Measurements from ENCODE around the gene LOXHD1.

LOXHD1 gene

DNA sequence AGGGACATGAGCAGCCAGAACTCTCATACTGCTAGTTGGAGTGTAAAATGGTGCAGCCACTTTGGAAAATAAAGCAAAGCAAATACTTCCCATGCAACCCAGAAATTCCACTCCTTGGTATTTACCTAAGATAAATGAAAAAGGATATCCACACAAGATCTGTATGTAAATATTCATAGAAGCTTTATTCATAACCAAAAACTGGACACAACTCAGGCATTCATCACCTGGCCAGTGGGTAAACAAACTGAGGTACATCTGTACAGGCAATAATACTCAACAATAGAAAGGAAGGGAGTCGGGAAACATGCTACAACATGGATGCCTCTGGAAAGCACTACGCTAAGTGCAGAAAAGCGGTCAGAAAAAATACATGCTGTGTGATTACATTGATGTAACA, 2.5 kb upstream of the LOXHD1 start:
- no peak overlapping the region for H3K4me3 ChIP-seq (ENCODE audit: control insufficient read depth, low read depth, low read length)
- DNase-seq (ENCODE audit: low read depth): no peak
- TF ChIP-seq, protein P1, sequence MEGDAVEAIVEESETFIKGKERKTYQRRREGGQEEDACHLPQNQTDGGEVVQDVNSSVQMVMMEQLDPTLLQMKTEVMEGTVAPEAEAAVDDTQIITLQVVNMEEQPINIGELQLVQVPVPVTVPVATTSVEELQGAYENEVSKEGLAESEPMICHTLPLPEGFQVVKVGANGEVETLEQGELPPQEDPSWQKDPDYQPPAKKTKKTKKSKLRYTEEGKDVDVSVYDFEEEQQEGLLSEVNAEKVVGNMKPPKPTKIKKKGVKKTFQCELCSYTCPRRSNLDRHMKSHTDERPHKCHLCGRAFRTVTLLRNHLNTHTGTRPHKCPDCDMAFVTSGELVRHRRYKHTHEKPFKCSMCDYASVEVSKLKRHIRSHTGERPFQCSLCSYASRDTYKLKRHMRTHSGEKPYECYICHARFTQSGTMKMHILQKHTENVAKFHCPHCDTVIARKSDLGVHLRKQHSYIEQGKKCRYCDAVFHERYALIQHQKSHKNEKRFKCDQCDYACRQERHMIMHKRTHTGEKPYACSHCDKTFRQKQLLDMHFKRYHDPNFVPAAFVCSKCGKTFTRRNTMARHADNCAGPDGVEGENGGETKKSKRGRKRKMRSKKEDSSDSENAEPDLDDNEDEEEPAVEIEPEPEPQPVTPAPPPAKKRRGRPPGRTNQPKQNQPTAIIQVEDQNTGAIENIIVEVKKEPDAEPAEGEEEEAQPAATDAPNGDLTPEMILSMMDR (conservative IDR thresholded peaks at IDR 0.05; ENCODE audit: control insufficient read depth, insufficient read depth, low read depth, low read length): no peak

DNA sequence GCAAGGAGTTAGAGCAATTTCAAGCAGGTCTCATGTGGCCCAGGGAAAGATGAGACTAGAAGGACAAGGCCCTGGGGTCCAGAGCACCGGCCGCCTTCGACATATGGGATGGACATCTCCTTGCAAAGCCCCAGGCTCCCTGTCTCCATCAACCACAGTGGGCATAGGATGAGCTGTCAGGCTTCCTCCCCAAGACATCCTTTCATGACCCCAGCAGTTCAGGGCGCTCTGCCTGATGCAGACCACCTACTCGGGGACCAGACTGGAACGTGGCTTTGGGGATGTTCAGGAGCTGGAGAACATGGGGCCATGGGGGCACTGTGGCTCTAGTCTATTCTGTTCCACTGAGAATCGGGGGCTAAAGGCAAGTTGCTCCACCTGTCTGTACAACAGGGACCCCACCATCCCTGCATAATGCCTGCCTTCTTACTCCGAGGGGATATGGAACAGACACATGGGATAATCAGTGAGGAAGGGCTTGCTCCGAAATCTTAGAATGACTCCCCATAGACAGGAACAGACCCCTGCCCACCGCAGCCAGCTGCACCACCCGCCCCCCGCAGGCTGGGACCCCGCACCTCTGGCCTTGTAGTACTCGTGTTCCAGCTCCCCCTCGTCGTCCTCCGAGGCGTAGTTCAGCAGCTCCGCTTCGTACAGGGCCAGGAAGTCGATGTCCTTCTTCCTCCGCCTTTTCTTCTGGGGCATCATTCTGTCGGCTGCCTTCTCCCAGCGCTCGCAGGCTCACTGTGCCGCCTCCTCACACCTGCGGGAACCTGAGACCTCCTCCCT, 500 bp downstream of the LOXHD1 start:
- TF ChIP-seq, protein P1 (conservative IDR thresholded peaks at IDR 0.05; ENCODE audit: control insufficient read depth, insufficient read depth, low read depth, low read length): no peak
- DNase-seq (ENCODE audit: low read depth): no peak
- H3K4me3 ChIP-seq (ENCODE audit: control insufficient read depth, low read depth, low read length): no peak overlapping the region

DNA sequence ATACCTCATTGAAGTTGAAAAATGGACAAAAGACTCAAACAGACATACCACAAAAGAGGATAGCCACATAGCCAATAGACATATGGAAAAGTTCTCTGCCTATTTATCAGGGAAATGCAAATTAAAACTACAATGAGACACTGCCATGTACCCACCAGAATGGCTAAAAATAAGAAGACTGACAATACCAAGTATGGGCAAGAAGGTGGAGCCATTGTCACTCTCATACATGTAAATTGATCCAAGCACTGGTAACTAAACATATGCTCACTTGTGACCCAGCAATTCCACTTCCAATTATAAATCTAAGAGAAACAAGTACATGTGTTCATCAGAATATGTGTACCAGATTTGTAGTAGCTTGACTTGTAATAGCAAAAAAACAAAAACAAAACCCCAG, 4.6 kb downstream of the LOXHD1 start:
- H3K4me3 ChIP-seq (ENCODE audit: control insufficient read depth, low read depth, low read length): no peak overlapping the region
- no peak for DNase-seq (ENCODE audit: low read depth)
- TF ChIP-seq, protein P1 (conservative IDR thresholded peaks at IDR 0.05; ENCODE audit: control insufficient read depth, insufficient read depth, low read depth, low read length): no peak

DNA sequence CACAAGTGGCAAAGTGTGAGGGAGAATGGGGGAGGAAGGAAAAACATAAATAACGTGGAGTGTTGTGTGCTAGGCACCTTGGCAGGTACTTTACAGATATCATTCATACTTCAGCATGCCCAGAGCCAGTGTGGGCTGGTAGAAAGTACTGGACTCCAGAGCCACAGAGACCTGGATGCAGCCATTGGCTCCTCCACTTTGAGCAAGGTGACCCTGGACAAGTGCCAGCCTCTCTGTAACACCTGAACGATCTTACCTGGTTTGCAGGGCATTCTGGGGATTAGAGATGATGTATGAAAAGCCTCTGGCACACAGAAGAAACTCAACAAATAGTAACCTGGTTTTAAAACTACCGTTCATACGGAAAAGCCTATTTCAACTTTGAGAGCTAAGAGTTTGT, 6.3 kb downstream of the LOXHD1 start:
- TF ChIP-seq, protein P1 (conservative IDR thresholded peaks at IDR 0.05; ENCODE audit: control insufficient read depth, insufficient read depth, low read depth, low read length): no peak
- no peak overlapping the region for H3K4me3 ChIP-seq (ENCODE audit: control insufficient read depth, low read depth, low read length)
- DNase-seq (ENCODE audit: low read depth): no peak

DNA sequence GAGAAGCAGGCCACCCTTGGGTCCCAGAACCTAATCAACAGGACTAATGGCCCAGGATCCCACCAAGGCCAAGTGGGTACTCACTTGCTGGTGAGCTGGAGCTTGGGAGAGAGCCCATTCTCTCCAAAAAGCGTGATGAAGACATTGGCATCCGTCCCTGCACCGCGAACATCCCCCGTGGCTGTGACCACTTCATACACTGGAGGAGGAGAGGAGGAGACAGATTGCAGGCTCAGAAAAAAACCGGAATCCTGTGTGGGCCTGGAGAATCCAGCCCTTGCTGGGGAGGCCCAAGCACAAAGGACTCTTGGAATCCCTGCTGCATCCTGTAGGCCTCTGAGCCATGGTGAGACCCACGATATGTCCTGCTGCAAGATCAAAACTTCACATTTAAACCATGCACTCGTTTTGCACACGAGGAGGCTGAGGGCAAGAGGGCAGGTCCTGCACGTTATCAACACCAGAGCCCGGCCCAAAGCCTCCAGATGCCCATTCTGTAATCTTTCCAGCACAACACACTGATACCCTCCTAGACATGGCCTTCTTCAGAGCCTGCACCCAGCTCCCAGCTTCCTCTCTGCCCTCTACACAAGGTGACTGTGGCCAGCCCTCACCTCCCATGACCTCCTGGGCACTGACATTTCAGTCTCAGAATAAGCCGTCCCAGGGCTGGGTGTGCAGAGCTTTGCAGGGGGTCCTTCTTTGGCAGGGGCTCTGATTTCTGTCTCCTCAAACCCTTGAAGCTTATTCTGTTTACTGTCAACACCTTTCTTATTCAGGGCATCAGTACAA, 7.8 kb downstream of the LOXHD1 start:
- H3K4me3 ChIP-seq (ENCODE audit: control insufficient read depth, low read depth, low read length): no peak overlapping the region
- TF ChIP-seq, protein P1 (conservative IDR thresholded peaks at IDR 0.05; ENCODE audit: control insufficient read depth, insufficient read depth, low read depth, low read length): no peak
- DNase-seq (ENCODE audit: low read depth): peak; percentile 18

DNA sequence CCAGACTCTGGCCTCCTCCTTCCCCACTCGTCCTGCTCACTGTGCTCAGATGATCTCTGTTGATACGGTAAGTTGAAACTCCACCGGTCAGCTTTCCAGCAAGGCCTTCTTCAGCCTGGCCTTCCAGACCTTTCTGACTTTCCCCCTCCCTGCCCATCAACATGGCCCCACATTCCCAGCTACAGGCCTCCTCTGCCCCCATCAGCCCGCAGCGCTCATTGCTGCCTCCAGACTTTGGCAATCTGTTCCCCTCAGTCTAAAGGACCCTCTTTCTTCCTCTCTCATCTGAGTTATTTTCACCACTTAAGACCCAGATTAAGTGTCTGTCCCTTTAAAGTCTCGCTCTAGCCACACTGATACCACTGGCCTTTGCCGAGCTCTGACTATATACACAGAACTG, 10.6 kb downstream of the LOXHD1 start:
- TF ChIP-seq, protein P1 (conservative IDR thresholded peaks at IDR 0.05; ENCODE audit: control insufficient read depth, insufficient read depth, low read depth, low read length): no peak
- no peak for DNase-seq (ENCODE audit: low read depth)
- H3K4me3 ChIP-seq (ENCODE audit: control insufficient read depth, low read depth, low read length): no peak overlapping the region
